SK-N-SH treated with all-trans-retinoic acid at 6 μM for 48 hours (cell line): ENCODE data around the gene AKAP1.

Source experiments
- BACH2 ChIP-seq: fragments of 250-450 bp; sonication (Bioruptor Pico); IDR thresholded peaks from 2 replicates; pipeline ENCODE4 v1.9.0; 2021; ENCODE audit warnings: mild to moderate bottlenecking, borderline replicate concordance
- GLIS3 ChIP-seq: fragments of 250-450 bp; sonication (Bioruptor Pico); IDR thresholded peaks from 2 replicates; pipeline ENCODE4 v1.5.0; 2020; ENCODE audit warnings: mild to moderate bottlenecking, moderate library complexity
- TOX ChIP-seq: fragments of 250-450 bp; sonication (Bioruptor Pico); IDR thresholded peaks from 2 replicates; pipeline ENCODE4 v1.8.0; 2021; ENCODE audit warnings: mild to moderate bottlenecking, moderate library complexity, borderline replicate concordance
- ZFP3 ChIP-seq: fragments of 250-450 bp; sonication (Bioruptor Pico); IDR thresholded peaks from 2 replicates; pipeline ENCODE4 v1.5.0; 2020; ENCODE audit warnings: mild to moderate bottlenecking, moderate library complexity
- ZNF565 ChIP-seq: fragments of 450-650 bp; formaldehyde crosslinking; conservative IDR thresholded peaks from 2 replicates; pipeline ENCODE4 v1.5.0; 2020; ENCODE audit warnings: low read depth, mild to moderate bottlenecking, moderate library complexity
- TF ChIP-seq, protein P1 (sequence below): fragments of 250-450 bp; sonication (Bioruptor Pico); IDR thresholded peaks from 2 replicates; pipeline ENCODE4 v1.5.1; 2021; ENCODE audit warnings: mild to moderate bottlenecking, moderate library complexity
- TF ChIP-seq, protein P2 (sequence below): fragments of 250-450 bp; sonication (Bioruptor Pico); IDR thresholded peaks from 2 replicates; pipeline ENCODE4 v1.8.0; 2020; ENCODE audit warnings: mild to moderate bottlenecking, moderate library complexity, borderline replicate concordance

DNA sequence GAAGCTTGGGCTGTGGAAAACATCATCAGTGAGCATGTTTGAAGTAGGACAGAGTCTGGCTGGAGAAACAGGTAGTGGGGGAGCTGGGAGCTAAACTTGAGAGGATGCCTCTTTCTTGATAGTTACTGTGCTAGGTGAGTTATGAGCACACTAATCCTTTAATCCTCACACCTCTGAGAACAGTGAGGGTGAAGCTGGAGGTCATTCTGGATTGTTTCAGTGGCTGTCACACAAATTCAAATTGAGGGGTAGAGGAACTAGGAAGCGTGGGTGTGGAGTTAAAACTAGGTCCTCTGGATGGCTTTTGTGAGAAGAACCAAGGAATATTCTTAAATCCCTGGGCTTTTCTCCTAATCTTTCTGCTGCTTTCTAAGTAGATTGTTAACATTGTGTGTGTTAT, 3.3 kb downstream of the AKAP1 start:
- TF ChIP-seq, protein P1, sequence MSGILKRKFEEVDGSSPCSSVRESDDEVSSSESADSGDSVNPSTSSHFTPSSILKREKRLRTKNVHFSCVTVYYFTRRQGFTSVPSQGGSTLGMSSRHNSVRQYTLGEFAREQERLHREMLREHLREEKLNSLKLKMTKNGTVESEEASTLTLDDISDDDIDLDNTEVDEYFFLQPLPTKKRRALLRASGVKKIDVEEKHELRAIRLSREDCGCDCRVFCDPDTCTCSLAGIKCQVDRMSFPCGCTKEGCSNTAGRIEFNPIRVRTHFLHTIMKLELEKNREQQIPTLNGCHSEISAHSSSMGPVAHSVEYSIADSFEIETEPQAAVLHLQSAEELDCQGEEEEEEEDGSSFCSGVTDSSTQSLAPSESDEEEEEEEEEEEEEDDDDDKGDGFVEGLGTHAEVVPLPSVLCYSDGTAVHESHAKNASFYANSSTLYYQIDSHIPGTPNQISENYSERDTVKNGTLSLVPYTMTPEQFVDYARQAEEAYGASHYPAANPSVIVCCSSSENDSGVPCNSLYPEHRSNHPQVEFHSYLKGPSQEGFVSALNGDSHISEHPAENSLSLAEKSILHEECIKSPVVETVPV (CRISPR knock-in tag) = no peak
- TF ChIP-seq, protein P2, sequence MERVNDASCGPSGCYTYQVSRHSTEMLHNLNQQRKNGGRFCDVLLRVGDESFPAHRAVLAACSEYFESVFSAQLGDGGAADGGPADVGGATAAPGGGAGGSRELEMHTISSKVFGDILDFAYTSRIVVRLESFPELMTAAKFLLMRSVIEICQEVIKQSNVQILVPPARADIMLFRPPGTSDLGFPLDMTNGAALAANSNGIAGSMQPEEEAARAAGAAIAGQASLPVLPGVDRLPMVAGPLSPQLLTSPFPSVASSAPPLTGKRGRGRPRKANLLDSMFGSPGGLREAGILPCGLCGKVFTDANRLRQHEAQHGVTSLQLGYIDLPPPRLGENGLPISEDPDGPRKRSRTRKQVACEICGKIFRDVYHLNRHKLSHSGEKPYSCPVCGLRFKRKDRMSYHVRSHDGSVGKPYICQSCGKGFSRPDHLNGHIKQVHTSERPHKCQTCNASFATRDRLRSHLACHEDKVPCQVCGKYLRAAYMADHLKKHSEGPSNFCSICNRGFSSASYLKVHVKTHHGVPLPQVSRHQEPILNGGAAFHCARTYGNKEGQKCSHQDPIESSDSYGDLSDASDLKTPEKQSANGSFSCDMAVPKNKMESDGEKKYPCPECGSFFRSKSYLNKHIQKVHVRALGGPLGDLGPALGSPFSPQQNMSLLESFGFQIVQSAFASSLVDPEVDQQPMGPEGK = no peak
- TF ChIP-seq GLIS3 (CRISPR knock-in tag) (no peak), ZFP3 (no peak), TOX (CRISPR knock-in tag) (no peak), ZNF565 (CRISPR knock-in tag) (no peak), BACH2 (CRISPR knock-in tag) (no peak)
